Neural crest cell (in vitro differentiated cells): ENCODE results near the gene SLC6A11. TPM values are rescaled to one million over a fixed set of nuclear protein-coding genes. Genes with fewer than 3 reads are reported as not detected.

Source experiments
- DNase-seq: peaks from one replicate; pipeline ENCODE4 v3.0.0; 2021; ENCODE audit warnings: low read depth, mixed read lengths, low spot score
- H3K27ac Mint-ChIP-seq: one replicate; pipeline ENCODE4 v1.8.0; 2021; ENCODE audit warnings: mild to moderate bottlenecking, mixed read lengths; ENCODE audit not compliant: unreplicated experiment
- H3K27me3 Mint-ChIP-seq: 2 replicates; pipeline ENCODE4 v1.8.0; 2021; ENCODE audit warnings: low read depth, mild to moderate bottlenecking, mixed read lengths
- H3K36me3 Mint-ChIP-seq: 2 replicates; pipeline ENCODE4 v1.8.0; 2021; ENCODE audit warnings: low read depth, mild to moderate bottlenecking, mixed read lengths
- H3K4me1 Mint-ChIP-seq: 2 replicates; pipeline ENCODE4 v1.8.0; 2021; ENCODE audit warnings: mixed read lengths
- H3K4me3 Mint-ChIP-seq: one replicate; pipeline ENCODE4 v1.8.0; 2021; ENCODE audit warnings: mild to moderate bottlenecking, mixed read lengths
- H3K9me3 Mint-ChIP-seq: 2 replicates; pipeline ENCODE4 v1.8.0; 2021; ENCODE audit warnings: mixed read lengths
- CTCF ChIP-seq: fragments of 200-600 bp; sonication (generic); conservative IDR thresholded peaks from 2 replicates; pipeline ENCODE4 v1.5.0; 2021; ENCODE audit warnings: antibody characterized with exemption, mild to moderate bottlenecking
- total RNA-seq: library from RNA; stranded (reverse); gene quantifications from 2 replicates; pipeline ENCODE4 v1.2.1, GENCODE V29; 2021

SLC6A11 gene
- total RNA-seq, 1 donor from 2014 or later, result 2.1 TPM

- H3K27ac Mint-ChIP-seq, result no peak overlapping the region
- no peak for TF ChIP-seq CTCF
- peaks cover 55% of the 10 kb centered on the region for H3K27me3 Mint-ChIP-seq
- H3K4me1 Mint-ChIP-seq, result peaks cover 7% of the 10 kb centered on the region
- no peaks in the 10 kb centered on the region for H3K9me3 Mint-ChIP-seq
- no peaks in the 10 kb centered on the region for H3K36me3 Mint-ChIP-seq
- DNase-seq, result no peak
- H3K4me3 Mint-ChIP-seq, result no peak overlapping the region
These were observed 158.1 kb downstream of the SLC6A11 start for GRCh38 chr3:10974131-10974530.

- no peak for TF ChIP-seq CTCF
- H3K4me1 Mint-ChIP-seq, result peaks cover 7% of the 10 kb centered on the region
- no peak overlapping the region for H3K27ac Mint-ChIP-seq
- no peak overlapping the region for H3K4me3 Mint-ChIP-seq
- no peaks in the 10 kb centered on the region for H3K36me3 Mint-ChIP-seq
- no peak for DNase-seq
- no peaks in the 10 kb centered on the region for H3K9me3 Mint-ChIP-seq
- peaks cover 52% of the 10 kb centered on the region for H3K27me3 Mint-ChIP-seq
These were observed 158.8 kb downstream of the SLC6A11 start for GRCh38 chr3:10974746-10975375.

GRCh38 chr3:10975695-10976234 is 159.7 kb downstream of the SLC6A11 start:
- Mint-ChIP-seq H3K9me3 (no peaks in the 10 kb centered on the region), H3K27me3 (peaks cover 53% of the 10 kb centered on the region), H3K27ac (no peak overlapping the region), H3K36me3 (no peaks in the 10 kb centered on the region), H3K4me3 (no peak overlapping the region), H3K4me1 (peaks cover 7% of the 10 kb centered on the region)
- no peak for TF ChIP-seq CTCF
- DNase-seq, result no peak

- H3K27ac Mint-ChIP-seq, result no peak overlapping the region
- peaks cover 7% of the 10 kb centered on the region for H3K4me1 Mint-ChIP-seq
- DNase-seq, result no peak
- H3K36me3 Mint-ChIP-seq, result no peaks in the 10 kb centered on the region
- H3K9me3 Mint-ChIP-seq, result no peaks in the 10 kb centered on the region
- no peak for TF ChIP-seq CTCF
- no peak overlapping the region for H3K4me3 Mint-ChIP-seq
- H3K27me3 Mint-ChIP-seq, result peaks cover 53% of the 10 kb centered on the region
These were observed 160.7 kb downstream of the SLC6A11 start for GRCh38 chr3:10976770-10977169.

GRCh38 chr3:10977892-10978510 is 162.0 kb downstream of the SLC6A11 start:
- Mint-ChIP-seq H3K4me3 (no peak overlapping the region), H3K9me3 (no peaks in the 10 kb centered on the region), H3K4me1 (peaks cover 7% of the 10 kb centered on the region), H3K27ac (no peak overlapping the region), H3K27me3 (peaks cover 53% of the 10 kb centered on the region), H3K36me3 (no peaks in the 10 kb centered on the region)
- no peak for TF ChIP-seq CTCF
- no peak for DNase-seq
